OCI-LY1 (cell line): Measurements from ENCODE around the gene GARIN5A.

Experiments used
- EZH2 ChIP-seq: fragments of 200-600 bp; sonication (generic), shearing (Covaris generic); IDR thresholded peaks from 2 replicates; pipeline ENCODE4 v1.8.0; 2017; ENCODE audit warnings: borderline replicate concordance, mixed run types, mild to moderate bottlenecking, antibody characterized with exemption, low read length, moderate library complexity, mixed read lengths
- TF ChIP-seq, protein P1 (sequence below): fragments of 200-600 bp; sonication (generic), shearing (Covaris generic); IDR thresholded peaks from 2 replicates; pipeline ENCODE4 v1.5.1; 2017; ENCODE audit warnings: mild to moderate bottlenecking, antibody characterized with exemption, low read length, moderate library complexity, mixed read lengths

DNA sequence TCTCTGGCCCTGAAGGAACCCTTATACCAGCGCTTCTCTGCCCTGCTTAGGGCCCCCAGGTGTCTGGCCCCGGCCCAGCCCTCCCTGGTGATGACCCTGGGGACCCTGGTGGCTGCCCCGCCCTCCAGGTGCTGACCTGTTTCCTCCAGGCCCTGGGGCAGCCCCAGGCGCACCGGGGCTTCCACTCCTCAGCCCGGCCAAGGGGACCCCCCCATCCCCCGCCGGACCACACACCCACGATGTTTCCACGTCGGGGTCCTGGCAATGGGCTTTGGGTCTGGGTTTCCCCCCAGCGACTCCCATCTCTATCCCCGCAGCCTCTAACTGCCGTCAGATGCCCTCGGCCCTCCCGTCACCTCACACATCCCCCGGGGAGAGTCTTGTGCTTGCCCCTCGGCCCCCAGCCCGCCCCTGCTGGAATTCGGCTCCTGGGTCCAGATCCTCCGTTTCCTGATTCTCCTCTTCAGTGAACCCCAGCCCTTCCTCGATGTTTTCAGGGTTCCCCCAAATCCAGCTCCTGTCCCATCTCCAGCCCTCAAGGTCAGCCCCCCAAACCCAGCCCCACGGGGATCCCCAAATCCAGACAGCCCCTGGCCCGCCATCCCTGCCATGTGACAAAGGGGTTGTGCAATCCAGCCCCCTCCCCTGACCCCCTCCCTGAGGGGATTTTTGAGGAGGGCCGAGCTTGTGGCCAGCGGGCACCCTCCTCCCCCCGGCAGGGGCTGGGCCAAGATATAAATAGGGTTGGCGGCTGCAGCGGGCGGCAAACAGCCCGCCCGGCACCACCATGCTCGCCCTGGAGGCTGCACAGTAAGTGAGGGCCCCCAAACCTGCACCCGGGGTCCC is 58.2 kb downstream of the GARIN5A start, which contains the start of gene SPIB:
- TF ChIP-seq, protein P1, sequence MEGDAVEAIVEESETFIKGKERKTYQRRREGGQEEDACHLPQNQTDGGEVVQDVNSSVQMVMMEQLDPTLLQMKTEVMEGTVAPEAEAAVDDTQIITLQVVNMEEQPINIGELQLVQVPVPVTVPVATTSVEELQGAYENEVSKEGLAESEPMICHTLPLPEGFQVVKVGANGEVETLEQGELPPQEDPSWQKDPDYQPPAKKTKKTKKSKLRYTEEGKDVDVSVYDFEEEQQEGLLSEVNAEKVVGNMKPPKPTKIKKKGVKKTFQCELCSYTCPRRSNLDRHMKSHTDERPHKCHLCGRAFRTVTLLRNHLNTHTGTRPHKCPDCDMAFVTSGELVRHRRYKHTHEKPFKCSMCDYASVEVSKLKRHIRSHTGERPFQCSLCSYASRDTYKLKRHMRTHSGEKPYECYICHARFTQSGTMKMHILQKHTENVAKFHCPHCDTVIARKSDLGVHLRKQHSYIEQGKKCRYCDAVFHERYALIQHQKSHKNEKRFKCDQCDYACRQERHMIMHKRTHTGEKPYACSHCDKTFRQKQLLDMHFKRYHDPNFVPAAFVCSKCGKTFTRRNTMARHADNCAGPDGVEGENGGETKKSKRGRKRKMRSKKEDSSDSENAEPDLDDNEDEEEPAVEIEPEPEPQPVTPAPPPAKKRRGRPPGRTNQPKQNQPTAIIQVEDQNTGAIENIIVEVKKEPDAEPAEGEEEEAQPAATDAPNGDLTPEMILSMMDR, result no peak
- TF ChIP-seq EZH2, result no peak
